Dermis microvascular lymphatic vessel endothelial cell (primary cell): ENCODE measurements around the gene KLHDC8A. TPM values are rescaled to one million over a fixed set of nuclear protein-coding genes. Genes with fewer than 3 reads are reported as not detected.
"Not testable (repeated sequence)": the region's sequence is repeated elsewhere in the genome, so short reads cannot be mapped to it uniquely, and the experiment has no call there.

ENCODE experiments used
- DNase-seq, 2 donors: peaks; one replicate each; pipeline versions ENCODE4 v3.0.0 to v3.0.0-alpha.2; 2010; ENCODE audit warnings: low read depth in 2 of 2
- total RNA-seq: library from RNA; depleted of rRNA; stranded (reverse); fragments of >200 nt; gene quantifications from 2 replicates; pipeline ENCODE4 v1.2.1, GENCODE V29; 2014

Gene KLHDC8A
- total RNA-seq: 0.13 TPM in 1 of 2 replicates, not detected in the other

GRCh38 chr1:205356440-205357139, at the start of gene KLHDC8A:
Gene KLHDC8A (minus strand): TSS chr1:205356922. CDS start chr1:205343604, 13,318 bp downstream.
- no peak for DNase-seq

DNA sequence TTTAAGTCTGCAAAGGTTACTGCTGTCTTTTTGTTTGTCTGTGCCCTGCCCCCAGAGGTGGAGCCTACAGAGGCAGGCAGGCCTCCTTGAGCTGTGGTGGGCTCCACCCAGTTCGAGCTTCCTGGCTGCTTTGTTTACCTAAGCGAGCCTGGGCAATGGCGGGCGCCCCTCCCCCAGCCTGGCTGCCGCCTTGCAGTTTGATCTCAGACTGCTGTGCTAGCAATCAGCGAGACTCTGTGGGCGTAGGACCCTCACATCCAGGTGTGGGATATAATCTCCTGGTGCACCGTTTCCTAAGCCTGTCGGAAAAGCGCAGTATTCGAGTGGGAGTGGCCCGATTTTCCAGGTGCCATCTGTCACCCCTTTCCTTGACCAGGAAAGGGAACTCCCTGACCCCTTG, 49.5 kb upstream of the KLHDC8A start:
- DNase-seq: not testable (repeated sequence)

- not testable (repeated sequence) for DNase-seq
These were observed 47.8 kb upstream of the KLHDC8A start for GRCh38 chr1:205404484-205404883.

- no peak for DNase-seq
These were observed 41.9 kb upstream of the KLHDC8A start for GRCh38 chr1:205398586-205398985.

GRCh38 chr1:205396967-205397616, 40.4 kb upstream of the KLHDC8A start:
- peak; percentile 24 to 51 for DNase-seq

DNA sequence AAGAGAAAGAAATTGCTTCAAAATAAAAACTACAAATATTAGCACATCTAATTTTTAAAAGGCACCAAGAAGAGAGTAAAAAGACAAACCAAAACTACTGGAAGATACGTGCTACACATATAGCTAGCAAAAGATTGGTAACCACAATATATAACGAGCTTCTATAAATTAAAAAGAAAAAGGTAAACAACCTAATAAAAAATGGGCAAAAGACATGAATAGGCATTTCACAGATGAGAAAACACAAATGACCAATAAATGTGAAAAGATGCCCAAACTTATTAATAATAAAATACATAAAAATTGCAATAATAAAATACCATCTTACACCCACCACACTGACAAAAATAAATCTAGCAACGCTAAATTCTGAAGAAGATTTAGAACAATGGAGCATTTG, 38.9 kb upstream of the KLHDC8A start:
- DNase-seq: no peak

- no peak for DNase-seq
These were observed 35.9 kb upstream of the KLHDC8A start for GRCh38 chr1:205392650-205393049.

DNA sequence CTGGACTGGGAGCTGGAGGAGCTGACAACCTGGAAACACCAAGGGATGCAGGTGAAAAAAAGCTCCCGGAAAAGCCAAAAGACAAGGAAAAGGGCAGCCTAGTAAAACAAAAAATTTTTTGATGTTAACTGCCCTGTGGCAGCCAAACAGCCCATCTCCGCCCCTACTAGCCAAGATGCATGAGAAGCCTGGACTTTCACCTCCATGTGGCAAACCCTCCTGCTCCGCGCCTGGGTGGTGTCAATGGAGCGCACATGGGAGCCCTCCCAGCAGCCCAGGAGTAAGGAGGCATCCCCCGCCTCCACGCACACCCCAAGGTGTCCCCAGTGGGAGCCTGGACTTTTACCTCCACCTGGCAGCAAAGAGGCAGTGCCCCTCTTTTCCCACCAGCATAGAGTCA, 34.7 kb upstream of the KLHDC8A start:
- DNase-seq: no peak

DNA sequence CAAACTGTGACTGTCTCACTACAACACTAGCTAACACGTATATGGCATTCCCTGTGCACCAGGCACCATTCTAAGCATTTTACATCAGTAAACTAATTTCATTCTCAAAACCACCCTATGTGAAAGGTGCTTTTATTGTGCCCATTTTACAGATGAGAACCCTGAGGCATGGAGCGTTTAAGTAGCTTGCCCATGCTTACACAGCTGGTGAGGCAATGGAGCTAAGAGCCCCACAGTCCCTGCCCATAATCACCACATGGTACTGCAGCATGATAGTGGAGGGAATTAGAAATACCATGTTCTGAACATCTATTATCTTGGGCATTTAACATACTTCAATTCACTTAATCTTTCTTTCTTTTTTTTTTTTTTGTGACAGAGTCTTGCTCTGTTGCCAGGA, 31.1 kb upstream of the KLHDC8A start:
- DNase-seq: no peak

GRCh38 chr1:205382990-205383389, 26.3 kb upstream of the KLHDC8A start:
- DNase-seq: not testable (repeated sequence)

- no peak for DNase-seq
These were observed 25.8 kb upstream of the KLHDC8A start for GRCh38 chr1:205382561-205382960.

- DNase-seq: no peak
These were observed 24.6 kb upstream of the KLHDC8A start for GRCh38 chr1:205381305-205381704.

DNA sequence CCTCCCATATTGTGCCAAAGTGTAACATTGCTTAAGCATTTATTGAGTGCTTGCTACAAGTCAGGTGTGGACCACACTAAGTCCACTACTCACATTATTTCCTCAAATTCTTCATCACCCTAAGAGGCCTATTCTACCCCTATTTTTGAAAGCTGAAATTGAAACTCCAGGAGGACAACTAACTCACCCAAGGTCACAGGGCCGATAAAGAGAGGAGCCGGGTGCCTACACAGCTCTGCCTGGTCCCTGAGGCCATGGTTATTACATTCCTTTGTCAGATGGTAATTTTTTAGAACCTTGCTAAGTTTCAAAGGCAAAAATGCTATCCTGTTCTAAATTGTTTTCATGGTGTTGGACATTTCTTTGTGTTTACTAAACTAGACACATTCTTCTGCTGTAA, 24.2 kb upstream of the KLHDC8A start:
- no peak for DNase-seq

DNA sequence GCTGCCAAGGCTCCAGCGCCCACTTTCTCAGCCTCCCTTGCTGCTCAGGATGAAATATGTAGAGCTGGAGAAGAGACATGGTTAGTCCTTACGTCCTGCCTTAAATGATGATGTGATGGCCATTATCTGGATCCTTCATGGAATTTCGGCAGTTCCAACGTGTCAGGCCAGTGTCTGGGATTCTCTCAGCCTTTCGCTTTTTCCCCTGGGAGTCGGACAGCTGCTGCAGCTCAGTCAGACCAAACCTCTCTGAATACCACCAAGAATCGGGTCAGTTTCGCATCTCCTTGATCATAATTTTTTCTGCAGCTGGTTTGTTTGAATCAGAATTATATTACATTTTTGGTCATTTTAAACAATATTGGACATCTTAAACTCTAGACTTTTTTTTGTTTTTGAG, 22.3 kb upstream of the KLHDC8A start:
- DNase-seq: no peak

DNA sequence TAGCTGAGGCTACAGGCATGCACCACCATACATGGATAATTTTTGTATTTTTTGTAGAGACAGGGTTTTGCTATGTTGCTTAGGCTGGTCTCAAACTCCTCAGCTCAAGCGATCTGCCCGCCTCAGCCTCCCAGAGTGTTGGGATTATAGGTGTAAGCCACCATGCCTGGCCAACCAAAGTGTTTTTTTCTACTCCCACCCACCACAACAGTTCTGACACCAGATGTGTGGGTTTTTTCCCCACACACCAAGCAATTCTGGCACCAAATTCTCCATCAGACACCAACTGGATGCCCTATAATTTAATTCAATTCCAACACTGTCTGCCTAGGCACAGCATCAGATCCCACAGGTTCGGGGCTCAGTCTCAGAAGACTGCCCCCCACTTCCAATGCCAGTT, 20.6 kb upstream of the KLHDC8A start:
- DNase-seq: no peak

- no peak for DNase-seq
These were observed 20.0 kb upstream of the KLHDC8A start for GRCh38 chr1:205376739-205377138.

- peak in 1 of 2 donors; percentile 7 for DNase-seq
These were observed 19.3 kb upstream of the KLHDC8A start for GRCh38 chr1:205375835-205376545.

- peak in 1 of 2 donors; percentile 6 for DNase-seq
These were observed 17.7 kb upstream of the KLHDC8A start for GRCh38 chr1:205374210-205375078.

- DNase-seq: no peak
These were observed 17.1 kb upstream of the KLHDC8A start for GRCh38 chr1:205373798-205374175.

DNA sequence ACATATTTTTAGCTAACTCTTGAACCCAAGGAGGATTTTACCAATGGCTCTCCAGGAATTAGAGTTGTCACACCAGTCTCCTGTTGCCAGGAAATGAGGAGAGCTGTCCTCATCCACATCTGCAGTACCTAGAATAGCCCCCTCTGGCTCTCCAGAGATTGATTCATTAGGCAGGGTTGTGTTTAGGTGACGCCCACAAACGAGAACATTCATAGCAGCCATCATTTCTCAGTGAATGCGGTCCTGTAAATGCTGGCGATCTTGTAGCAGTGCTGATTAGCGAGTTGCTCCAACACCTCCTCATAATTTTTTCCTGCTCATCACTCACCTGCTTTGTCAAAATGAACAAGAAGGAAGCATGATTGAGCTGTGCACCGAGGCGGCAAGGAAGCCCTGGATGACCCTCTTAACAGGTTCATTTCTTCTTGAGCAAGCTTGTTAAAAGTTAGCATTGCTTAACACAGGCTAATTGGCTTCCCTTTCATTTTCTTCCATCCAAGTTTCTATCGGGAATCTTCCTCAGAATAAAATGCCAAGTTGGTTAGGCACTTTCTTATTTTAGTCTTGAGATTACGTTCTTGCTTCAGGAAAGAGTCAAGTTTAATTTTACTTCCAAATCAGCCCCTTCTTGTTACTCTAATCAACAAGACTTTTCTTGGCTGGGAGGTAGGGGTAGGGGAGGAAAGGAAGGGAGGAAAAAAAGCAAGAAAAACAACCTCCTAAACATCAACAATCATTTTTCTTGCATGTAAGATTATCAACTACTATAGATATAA, 16.5 kb upstream of the KLHDC8A start:
- DNase-seq: no peak
